ELR (cell line): ENCODE measurements around the gene RAMAC.
"Not testable (repeated sequence)": the region's sequence is repeated elsewhere in the genome, so short reads cannot be mapped to it uniquely, and the experiment has no call there.

Source experiments
- DNase-seq: peaks from one replicate; pipeline ENCODE4 v3.0.0-alpha.2; 2015; ENCODE audit warnings: low read depth

RAMAC gene

GRCh38 chr15:82985688-82986441 lies at the start of gene RAMAC:
TSS of gene RAMAC (plus strand) at chr15:82986210. CDS start at chr15:82989019, 2,809 bp downstream.
- DNase-seq = peak; percentile 90

GRCh38 chr15:82936966-82937711 lies 48.9 kb upstream of the RAMAC start:
- DNase-seq = peak; percentile 42

DNA sequence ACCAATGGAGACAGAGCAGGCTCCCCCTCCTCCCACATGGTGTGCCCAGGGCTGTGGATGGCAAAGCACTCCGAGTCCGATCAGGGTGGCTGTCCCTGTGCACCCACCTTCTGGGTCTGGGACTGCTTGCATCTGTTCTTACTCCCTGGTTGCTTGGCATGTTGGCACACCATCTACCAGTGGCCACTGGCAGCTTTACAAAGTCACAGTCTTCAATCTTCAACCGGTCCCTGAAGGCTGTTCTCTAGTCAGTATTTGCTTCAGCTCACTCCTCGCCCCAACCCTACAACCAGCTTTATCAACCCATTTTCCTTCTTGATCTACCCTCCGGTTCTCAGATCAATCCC lies 48.3 kb upstream of the RAMAC start:
- no peak for DNase-seq

DNA sequence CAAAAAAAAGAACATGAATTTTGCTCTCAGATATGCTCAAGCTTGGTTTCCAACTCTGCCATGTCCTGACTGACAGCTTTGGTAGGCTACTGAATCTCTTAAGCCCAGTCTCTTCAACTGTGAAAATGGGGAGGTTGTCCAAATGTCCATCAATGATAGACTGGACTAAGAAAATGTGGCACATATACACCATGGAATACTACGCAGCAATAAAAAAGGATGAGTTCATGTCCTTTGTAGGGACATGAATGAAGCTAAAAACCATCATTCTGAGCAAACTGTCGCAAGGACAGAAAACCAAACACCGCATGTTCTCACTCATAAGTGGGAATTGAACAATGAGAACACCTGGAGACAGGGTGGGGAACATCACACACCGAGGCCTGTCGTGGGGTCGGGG lies 46.3 kb upstream of the RAMAC start:
- not testable (repeated sequence) for DNase-seq

GRCh38 chr15:82942691-82943090 lies 43.3 kb upstream of the RAMAC start:
- DNase-seq = peak; percentile 44

- no peak for DNase-seq
These were observed 42.8 kb upstream of the RAMAC start for GRCh38 chr15:82943176-82943575.

- no peak for DNase-seq
These were observed 42.0 kb upstream of the RAMAC start for GRCh38 chr15:82944056-82944455.

DNA sequence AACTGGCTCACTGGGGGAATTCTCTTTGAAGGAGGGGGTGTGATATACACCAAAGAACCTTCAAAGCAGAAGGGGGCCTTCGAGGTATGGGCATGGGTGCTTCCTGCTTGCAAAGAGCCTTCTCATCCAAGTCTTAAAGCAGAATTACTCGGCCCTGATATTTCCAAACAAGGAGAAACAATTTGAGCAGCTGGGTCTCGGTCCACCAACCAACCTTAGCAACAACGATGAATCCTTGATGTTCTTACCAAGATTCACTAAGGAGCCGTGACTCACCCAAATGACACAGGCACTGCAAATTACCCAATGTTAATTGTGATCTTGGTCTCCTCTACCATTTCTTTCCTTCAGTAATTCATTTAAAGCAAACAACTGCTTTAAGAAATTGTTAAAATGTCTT lies 41.2 kb upstream of the RAMAC start:
- peak; percentile 27 for DNase-seq

DNA sequence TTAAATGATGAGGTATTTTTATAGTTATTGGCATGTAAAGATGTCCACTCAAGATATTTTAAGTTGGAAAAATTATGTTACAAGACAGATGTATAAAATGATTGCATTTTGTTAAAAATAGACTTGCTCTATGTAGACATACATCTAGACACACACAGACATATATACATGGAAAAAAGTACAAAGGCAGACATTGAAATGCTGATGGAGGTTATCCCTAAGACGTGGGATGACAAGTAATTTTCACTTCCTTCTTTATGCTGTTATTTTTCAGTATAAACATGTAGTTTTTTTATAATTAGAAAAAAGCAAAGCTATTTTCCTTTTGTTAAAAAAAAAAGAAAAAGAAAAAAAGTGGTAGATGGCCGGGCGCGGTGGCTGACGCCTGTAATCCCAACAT lies 40.7 kb upstream of the RAMAC start:
- no peak for DNase-seq

DNA sequence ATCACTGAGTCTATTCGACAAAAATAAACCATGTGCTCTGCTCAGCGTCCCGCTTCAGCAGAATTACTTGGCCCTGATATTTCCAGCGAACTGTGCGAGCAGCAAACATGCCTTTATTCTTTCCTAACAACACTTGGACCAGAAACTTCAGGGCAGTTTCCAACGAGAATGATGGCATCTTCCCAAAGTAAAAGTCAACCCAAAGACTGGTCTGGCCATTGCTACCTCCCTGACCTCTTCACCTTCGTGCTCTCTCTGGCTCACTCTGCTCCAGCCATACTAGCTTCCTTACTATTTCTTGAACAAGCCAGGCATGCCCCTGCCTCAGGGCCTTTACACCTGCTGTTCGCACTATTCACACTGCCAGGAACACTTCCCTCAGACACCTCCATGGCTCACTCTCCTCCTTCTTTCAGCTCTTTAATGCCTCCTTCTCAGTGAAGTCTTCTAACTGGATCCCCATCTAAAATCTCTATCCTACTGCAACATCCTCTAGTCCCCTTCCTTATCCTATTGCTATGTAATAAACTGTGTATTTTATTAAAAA lies 39.8 kb upstream of the RAMAC start:
- no peak for DNase-seq

DNA sequence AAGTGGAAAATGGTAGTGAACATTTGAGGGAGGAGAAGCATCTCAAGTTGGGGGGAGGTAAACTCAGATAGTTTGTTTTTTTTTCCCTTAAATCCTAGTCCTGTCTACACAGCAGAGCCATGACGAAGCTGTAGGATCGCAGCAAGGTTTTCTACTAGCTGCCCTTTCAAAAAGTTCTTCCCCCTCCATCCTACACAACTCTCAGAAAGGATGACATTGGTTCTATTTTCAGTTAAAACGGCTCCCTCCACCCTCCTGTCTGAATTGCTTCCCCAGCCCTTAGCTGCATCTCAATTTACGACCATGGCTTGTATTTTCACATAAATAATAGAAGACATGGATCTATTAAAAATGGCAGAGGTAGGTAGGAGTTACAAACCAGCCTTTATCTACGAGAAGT lies 35.7 kb upstream of the RAMAC start:
- DNase-seq = no peak

DNA sequence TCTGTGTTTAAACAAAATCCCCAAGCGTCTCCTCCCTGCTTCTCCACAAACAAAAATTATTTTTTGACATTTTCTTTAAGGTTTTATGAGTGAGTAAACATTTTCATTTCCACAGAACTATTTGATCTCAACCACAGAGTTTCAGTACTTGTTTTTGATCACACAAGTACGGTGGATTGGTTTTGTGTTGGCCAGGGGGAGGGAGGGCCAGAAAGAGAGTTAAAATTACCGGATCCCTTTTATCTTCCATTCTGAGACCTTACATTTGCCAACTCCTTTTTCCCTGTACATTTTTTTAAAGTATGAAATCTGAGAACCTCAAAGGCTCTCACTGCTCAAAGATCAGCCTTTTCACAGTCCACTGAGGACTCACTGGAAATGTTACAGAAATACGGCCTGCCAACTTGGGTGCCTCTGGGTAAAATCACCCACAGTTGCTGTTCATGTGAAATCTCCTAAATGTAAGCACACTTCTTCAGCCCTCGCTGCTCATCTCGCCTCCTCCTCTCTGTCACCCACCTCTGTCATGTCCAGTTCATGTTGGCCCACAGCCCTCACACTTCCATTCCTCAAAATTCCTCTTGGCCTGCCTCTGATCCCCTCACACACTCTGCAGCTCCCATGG lies 35.2 kb upstream of the RAMAC start:
- no peak for DNase-seq

DNA sequence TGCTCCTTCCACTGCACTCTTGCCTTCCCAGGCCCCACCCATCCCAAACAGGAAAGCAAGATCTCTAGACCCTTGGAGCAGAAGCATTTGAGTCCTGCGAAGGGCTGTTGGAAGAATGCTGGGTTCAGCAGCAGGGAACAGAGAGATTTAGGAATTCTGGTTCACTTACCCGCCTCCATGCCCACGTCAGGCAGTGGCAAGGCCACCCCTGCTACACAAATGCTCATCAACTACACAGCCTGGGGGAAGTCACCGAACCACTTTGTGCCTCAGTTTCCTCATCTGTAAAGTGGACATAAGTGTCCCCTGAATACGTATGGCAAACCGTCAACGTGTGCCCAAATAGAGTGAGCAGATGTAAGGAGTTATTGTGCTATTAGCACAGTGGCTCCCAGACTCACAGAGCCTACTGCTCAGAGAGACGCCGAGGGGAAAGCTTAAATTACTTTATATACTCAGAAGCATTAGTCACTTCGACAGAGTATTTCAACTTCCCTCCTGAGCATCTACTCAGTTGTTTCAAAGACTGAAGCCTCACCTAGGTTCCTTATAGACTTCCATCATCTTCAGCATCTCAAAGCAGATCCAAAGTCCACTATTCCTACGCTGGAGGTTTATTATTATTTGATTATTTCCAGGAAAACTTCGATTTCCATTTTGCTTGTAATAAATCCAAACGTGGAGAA lies 34.4 kb upstream of the RAMAC start:
- DNase-seq = peak; percentile 18

- peak; percentile 23 for DNase-seq
These were observed 33.6 kb upstream of the RAMAC start, which contains the start of gene HOMER2 for GRCh38 chr15:82952158-82953081. TSS of gene HOMER2 (minus strand) at chr15:82952720. CDS start at chr15:82952535, 185 bp downstream.

DNA sequence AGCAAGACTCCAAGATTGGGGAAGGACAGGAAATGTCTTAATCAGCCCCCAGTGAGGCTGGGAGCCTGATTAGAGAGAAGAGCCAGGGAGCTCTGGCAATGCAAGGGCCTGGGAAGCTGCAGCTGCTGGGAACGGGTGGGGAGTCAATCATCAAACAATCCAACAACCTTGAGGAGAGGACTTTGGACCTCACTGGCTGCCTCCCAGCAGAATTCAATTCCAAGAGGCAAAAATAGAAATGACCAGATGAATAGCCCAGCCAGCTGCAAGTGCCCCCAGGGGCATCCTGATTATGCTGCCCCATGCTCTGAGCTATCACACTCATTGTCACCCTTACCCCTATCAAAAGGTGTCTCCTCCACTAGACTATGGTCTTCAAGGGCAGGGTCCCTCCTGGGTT lies 27.4 kb upstream of the RAMAC start:
- DNase-seq = no peak

DNA sequence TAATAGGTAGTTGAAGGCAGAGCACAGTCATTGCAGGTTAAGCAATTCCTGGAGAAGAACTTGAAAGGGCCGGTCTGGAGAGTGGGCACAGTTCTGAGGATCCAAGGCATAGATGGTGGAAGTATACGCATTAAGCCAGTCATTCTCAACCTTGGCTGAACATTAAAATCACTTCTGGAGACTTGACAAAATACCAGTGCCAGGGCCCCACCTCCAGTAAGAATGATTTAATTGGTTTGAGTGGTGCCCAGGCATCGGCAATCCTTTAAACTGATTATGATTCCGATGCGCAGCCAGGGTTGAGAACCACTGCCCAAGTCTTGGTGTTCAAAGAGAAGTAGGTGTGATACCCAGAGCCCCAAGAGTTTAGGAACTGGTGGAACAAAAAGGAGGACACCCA lies 26.6 kb upstream of the RAMAC start:
- no peak for DNase-seq

DNA sequence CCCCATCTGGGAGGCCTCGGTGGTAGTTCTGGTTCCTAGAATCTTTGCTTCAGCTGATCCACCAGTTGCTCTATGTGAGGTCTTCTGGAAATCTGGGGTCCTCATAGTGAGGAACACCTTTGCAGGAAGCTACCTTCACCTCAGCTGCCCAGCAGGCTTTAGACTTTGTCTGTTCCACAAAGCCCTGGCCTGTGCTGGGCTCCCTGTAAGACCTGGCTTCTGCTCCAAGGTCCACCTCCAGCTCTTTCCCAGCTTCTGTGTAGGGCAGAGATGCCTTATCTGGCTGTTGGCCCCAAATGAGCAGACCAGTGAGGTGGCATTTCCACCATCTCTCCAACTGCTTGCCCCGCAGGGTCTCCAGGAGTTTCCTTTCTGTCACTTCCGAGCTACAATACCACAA lies 25.2 kb upstream of the RAMAC start:
- DNase-seq = no peak

- no peak for DNase-seq
These were observed 22.3 kb upstream of the RAMAC start for GRCh38 chr15:82963471-82964341.

DNA sequence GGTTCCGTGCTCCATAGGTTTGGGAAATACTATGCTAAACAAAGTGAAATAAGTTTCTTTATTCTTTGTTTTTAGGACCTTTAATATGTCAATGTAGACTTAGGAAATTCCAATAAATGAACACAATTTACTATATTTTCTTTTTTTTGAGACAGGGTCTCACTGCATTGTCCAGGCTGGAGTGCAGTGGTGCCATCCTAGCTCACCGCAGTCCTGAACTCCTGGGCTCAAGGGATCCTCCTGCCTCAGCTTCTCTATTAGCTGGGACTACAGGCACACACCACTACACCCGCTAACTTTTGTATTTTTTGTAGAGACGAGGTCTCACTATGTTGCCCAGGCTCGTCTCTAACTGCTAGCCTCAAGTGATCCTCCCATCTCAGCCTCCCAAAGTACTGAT lies 21.1 kb upstream of the RAMAC start:
- no peak for DNase-seq

DNA sequence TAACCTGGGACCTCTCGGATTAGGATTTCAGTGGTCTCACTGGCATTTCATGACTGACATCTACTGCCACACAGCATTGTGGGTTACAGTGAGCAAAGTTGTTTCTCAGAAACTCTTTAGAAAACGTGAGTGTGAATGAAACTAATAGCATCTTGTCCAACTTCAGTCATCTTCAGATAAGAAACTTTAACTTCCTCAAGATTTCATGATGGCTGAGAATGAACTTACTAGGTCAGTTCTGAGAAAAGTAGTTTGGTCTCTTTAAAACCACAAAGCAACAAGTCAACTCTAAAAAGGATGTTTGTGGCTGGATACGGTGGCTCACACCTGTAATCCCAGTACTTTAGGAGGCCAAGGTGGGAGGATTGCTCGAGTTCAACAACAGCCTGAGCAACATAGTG lies 19.3 kb upstream of the RAMAC start:
- no peak for DNase-seq
